ENCODE measurements around the gene ZNF335. TPM values are rescaled to one million over a fixed set of nuclear protein-coding genes. Genes with fewer than 3 reads are reported as not detected.
A peak's percentile ranks its signal among the peaks of the same experiment; 100 is the strongest.

Gene ZNF335
- total RNA-seq, 1 donor from 2014 or later: 6.3 TPM

DNA sequence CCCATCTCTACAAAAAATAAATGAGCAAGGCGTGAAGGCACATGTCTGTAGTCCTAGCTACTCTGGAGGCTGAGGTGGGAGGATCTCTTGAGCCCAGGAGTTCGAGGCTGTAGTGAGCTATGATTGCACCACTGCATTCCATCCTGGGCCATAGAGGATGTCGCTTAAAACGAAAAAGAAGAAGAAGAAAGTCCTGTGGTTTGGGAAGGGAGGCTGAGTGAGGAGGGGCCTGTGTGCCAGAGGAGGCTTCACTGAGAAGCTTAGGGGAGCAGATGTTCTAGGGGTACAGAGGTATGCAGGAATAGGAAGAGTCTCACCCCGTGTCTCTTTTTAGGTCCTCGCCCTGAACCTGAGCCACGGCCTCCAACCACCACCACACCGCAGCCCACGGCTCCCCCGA lies 40.9 kb upstream of the ZNF335 start:
- no peak overlapping the region for H3K27ac ChIP-seq (ENCODE audit: low read depth, low read length)
- peaks cover 0 to 16% (median 7%) of the 10 kb centered on the region in 3 donors for H3K4me1 ChIP-seq (ENCODE audit: control insufficient read depth in 3 of 3, insufficient read depth in 3 of 3, low read length in 3 of 3)
- H3K27me3 ChIP-seq (ENCODE audit: control insufficient read depth in 3 of 3, insufficient read depth in 3 of 3, low read length in 3 of 3): peaks cover 70 to 84% (median 84%) of the 10 kb centered on the region in 3 donors
- no peaks in the 10 kb centered on the region for H3K36me3 ChIP-seq (ENCODE audit: control insufficient read depth in 3 of 3, insufficient read depth in 3 of 3, low read length in 3 of 3)
- no peaks in the 10 kb centered on the region for H3K9me3 ChIP-seq (ENCODE audit: control insufficient read depth in 3 of 3, low read length in 3 of 3)
- no peak overlapping the region for H3K4me3 ChIP-seq (ENCODE audit: low read length in 3 of 3)
- H3K9ac ChIP-seq (ENCODE audit: low read depth in 1 of 3, low read length in 3 of 3): no peak overlapping the region

DNA sequence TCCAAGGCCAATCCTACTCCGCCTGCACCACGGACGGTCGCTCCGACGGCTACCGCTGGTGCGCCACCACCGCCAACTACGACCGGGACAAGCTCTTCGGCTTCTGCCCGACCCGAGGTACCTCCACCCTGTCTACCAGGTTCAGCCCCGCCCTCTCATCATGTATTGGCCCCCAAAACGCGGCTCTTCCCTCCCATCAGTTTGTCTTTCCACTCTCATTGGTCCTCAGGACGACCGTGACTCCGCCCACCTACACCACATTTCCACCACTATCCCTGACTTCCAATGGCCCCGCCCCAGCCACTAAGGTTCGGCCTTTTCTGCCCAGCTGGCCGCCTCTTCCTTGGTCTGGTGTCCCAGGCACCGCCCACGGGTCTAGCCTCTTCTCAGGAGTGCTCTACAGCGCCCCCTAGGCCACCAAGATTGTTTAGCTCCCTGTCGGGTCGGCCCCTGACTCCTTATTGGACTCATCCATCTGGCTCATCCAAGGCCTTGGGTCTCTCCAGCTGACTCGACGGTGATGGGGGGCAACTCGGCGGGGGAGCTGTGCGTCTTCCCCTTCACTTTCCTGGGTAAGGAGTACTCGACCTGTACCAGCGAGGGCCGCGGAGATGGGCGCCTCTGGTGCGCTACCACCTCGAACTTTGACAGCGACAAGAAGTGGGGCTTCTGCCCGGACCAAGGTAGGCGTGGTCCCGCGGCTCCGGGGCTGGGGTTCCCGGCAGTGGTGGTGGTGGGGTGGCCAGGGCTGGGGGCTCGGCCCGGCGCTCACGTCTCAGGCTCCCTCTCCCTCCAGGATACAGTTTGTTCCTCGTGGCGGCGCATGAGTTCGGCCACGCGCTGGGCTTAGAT lies 39.9 kb upstream of the ZNF335 start:
- Histone ChIP-seq H3K4me1 (ENCODE audit: control insufficient read depth in 3 of 3, insufficient read depth in 3 of 3, low read length in 3 of 3) (peaks cover 0 to 16% (median 7%) of the 10 kb centered on the region in 3 donors), H3K36me3 (ENCODE audit: control insufficient read depth in 3 of 3, insufficient read depth in 3 of 3, low read length in 3 of 3) (no peaks in the 10 kb centered on the region), H3K27me3 (ENCODE audit: control insufficient read depth in 3 of 3, insufficient read depth in 3 of 3, low read length in 3 of 3) (peaks cover 76 to 86% (median 82%) of the 10 kb centered on the region in 3 donors), H3K9ac (ENCODE audit: low read depth in 1 of 3, low read length in 3 of 3) (no peak overlapping the region), H3K9me3 (ENCODE audit: control insufficient read depth in 3 of 3, low read length in 3 of 3) (no peaks in the 10 kb centered on the region), H3K4me3 (ENCODE audit: low read length in 3 of 3) (peak overlapping the region in 1 of 3 donors; percentile 6), H3K27ac (ENCODE audit: low read depth, low read length) (no peak overlapping the region)

DNA sequence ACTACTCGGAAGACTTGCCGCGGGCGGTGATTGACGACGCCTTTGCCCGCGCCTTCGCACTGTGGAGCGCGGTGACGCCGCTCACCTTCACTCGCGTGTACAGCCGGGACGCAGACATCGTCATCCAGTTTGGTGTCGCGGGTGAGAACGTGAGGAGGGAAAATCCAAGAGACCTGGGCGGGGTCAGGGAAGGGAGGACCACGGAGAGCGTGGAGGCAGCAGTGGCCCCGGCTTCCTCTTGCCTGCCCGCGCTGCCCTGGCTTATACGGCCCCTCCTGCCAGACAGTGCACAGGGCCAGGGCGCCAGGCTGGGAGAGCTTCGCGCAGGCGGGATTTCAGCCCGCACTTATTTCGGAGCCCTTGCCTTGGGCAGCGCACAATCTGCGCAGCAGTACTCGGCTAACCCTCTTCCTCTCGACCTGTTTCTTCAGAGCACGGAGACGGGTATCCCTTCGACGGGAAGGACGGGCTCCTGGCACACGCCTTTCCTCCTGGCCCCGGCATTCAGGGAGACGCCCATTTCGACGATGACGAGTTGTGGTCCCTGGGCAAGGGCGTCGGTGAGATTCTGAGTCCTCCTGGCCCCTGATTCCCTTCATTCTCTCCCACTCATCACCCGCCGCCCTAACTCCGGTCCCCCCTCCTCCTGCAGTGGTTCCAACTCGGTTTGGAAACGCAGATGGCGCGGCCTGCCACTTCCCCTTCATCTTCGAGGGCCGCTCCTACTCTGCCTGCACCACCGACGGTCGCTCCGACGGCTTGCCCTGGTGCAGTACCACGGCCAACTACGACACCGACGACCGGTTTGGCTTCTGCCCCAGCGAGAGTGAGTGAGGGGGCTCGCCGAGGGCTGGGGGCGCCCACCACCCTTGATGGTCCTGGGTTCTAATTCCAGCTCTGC lies 38.7 kb upstream of the ZNF335 start:
- no peak overlapping the region for H3K27ac ChIP-seq (ENCODE audit: low read depth, low read length)
- peaks cover 0 to 16% (median 7%) of the 10 kb centered on the region in 3 donors for H3K4me1 ChIP-seq (ENCODE audit: control insufficient read depth in 3 of 3, insufficient read depth in 3 of 3, low read length in 3 of 3)
- H3K9me3 ChIP-seq (ENCODE audit: control insufficient read depth in 3 of 3, low read length in 3 of 3): no peaks in the 10 kb centered on the region
- H3K4me3 ChIP-seq (ENCODE audit: low read length in 3 of 3): peak overlapping the region in 1 of 3 donors; percentile 9
- H3K36me3 ChIP-seq (ENCODE audit: control insufficient read depth in 3 of 3, insufficient read depth in 3 of 3, low read length in 3 of 3): no peaks in the 10 kb centered on the region
- peaks cover 74 to 90% (median 79%) of the 10 kb centered on the region in 3 donors for H3K27me3 ChIP-seq (ENCODE audit: control insufficient read depth in 3 of 3, insufficient read depth in 3 of 3, low read length in 3 of 3)
- no peak overlapping the region for H3K9ac ChIP-seq (ENCODE audit: low read depth in 1 of 3, low read length in 3 of 3)

DNA sequence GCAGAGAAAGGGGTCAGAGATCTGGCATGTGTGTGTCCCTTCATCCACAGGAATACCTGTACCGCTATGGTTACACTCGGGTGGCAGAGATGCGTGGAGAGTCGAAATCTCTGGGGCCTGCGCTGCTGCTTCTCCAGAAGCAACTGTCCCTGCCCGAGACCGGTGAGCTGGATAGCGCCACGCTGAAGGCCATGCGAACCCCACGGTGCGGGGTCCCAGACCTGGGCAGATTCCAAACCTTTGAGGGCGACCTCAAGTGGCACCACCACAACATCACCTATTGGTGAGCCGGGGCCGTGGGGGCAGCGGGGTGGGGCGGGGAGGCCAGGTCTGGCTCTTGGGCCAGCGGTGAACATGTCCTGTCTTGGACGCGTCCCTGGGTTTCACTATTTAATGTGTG lies 37.8 kb upstream of the ZNF335 start:
- no peak overlapping the region for H3K9ac ChIP-seq (ENCODE audit: low read depth in 1 of 3, low read length in 3 of 3)
- H3K36me3 ChIP-seq (ENCODE audit: control insufficient read depth in 3 of 3, insufficient read depth in 3 of 3, low read length in 3 of 3): no peaks in the 10 kb centered on the region
- H3K27me3 ChIP-seq (ENCODE audit: control insufficient read depth in 3 of 3, insufficient read depth in 3 of 3, low read length in 3 of 3): peaks cover 74 to 95% (median 80%) of the 10 kb centered on the region in 3 donors
- H3K4me3 ChIP-seq (ENCODE audit: low read length in 3 of 3): no peak overlapping the region
- no peaks in the 10 kb centered on the region for H3K9me3 ChIP-seq (ENCODE audit: control insufficient read depth in 3 of 3, low read length in 3 of 3)
- no peak overlapping the region for H3K27ac ChIP-seq (ENCODE audit: low read depth, low read length)
- H3K4me1 ChIP-seq (ENCODE audit: control insufficient read depth in 3 of 3, insufficient read depth in 3 of 3, low read length in 3 of 3): peaks cover 0 to 16% (median 7%) of the 10 kb centered on the region in 3 donors

DNA sequence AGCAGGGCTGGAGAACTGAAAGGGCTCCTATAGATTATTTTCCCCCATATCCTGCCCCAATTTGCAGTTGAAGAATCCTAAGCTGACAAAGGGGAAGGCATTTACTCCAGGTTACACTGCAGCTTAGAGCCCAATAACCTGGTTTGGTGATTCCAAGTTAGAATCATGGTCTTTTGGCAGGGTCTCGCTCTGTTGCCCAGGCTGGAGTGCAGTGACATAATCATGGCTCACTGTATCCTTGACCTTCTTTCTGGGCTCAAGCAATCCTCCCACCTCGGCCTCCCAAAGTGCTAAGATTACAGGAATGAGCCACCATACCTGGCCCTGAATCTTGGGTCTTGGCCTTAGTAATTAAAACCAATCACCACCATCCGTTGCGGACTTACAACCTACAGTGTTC lies 35.7 kb upstream of the ZNF335 start:
- no peak overlapping the region for H3K4me3 ChIP-seq (ENCODE audit: low read length in 3 of 3)
- H3K9me3 ChIP-seq (ENCODE audit: control insufficient read depth in 3 of 3, low read length in 3 of 3): no peaks in the 10 kb centered on the region
- peaks cover 0 to 13% (median 7%) of the 10 kb centered on the region in 3 donors for H3K4me1 ChIP-seq (ENCODE audit: control insufficient read depth in 3 of 3, insufficient read depth in 3 of 3, low read length in 3 of 3)
- H3K27me3 ChIP-seq (ENCODE audit: control insufficient read depth in 3 of 3, insufficient read depth in 3 of 3, low read length in 3 of 3): peaks cover 57 to 86% (median 63%) of the 10 kb centered on the region in 3 donors
- no peaks in the 10 kb centered on the region for H3K36me3 ChIP-seq (ENCODE audit: control insufficient read depth in 3 of 3, insufficient read depth in 3 of 3, low read length in 3 of 3)
- no peak overlapping the region for H3K27ac ChIP-seq (ENCODE audit: low read depth, low read length)
- H3K9ac ChIP-seq (ENCODE audit: low read depth in 1 of 3, low read length in 3 of 3): no peak overlapping the region

- no peak overlapping the region for H3K27ac ChIP-seq (ENCODE audit: low read depth, low read length)
- H3K36me3 ChIP-seq (ENCODE audit: control insufficient read depth in 3 of 3, insufficient read depth in 3 of 3, low read length in 3 of 3): no peaks in the 10 kb centered on the region
- peaks cover 51 to 79% (median 58%) of the 10 kb centered on the region in 3 donors for H3K27me3 ChIP-seq (ENCODE audit: control insufficient read depth in 3 of 3, insufficient read depth in 3 of 3, low read length in 3 of 3)
- no peak overlapping the region for H3K9ac ChIP-seq (ENCODE audit: low read depth in 1 of 3, low read length in 3 of 3)
- no peaks in the 10 kb centered on the region for H3K9me3 ChIP-seq (ENCODE audit: control insufficient read depth in 3 of 3, low read length in 3 of 3)
- H3K4me3 ChIP-seq (ENCODE audit: low read length in 3 of 3): no peak overlapping the region
- peaks cover 0 to 13% (median 7%) of the 10 kb centered on the region in 3 donors for H3K4me1 ChIP-seq (ENCODE audit: control insufficient read depth in 3 of 3, insufficient read depth in 3 of 3, low read length in 3 of 3)
Observed at GRCh38 chr20:46006964-46007363, 35.0 kb upstream of the ZNF335 start.

DNA sequence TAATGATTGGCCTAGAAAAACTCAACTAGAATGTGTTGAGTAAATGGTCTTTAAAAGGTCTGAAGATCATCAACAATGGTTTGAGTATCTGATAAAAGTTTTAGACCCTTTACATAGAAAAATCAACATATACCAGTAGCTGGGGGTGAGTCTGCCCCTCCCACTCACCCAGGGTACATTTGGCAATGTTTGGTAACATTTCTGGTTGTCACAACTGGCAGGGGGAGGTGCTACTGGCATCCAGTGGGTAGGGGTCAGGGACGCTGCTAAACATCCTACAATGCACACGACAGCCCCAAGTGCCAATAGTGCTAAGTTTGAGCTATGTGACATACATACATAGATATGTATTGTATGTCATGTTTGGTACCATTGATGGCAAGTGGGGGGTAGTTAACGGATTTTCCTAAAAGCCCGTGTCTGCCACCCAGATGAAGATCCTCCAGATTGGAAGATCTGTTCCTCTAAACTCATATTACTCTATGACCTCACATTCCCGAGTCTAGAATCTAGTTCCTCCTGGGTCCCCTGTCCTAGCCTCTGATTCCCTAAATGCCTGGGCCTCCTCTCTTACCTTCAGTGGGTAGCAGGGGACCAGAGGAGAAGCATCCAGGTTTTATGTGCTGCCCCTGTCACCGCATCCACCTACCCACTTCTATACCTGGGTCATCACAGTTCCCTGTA lies 34.2 kb upstream of the ZNF335 start:
- Histone ChIP-seq H3K4me1 (ENCODE audit: control insufficient read depth in 3 of 3, insufficient read depth in 3 of 3, low read length in 3 of 3) (peaks cover 0 to 10% (median 7%) of the 10 kb centered on the region in 3 donors), H3K27ac (ENCODE audit: low read depth, low read length) (no peak overlapping the region), H3K36me3 (ENCODE audit: control insufficient read depth in 3 of 3, insufficient read depth in 3 of 3, low read length in 3 of 3) (no peaks in the 10 kb centered on the region), H3K4me3 (ENCODE audit: low read length in 3 of 3) (no peak overlapping the region), H3K27me3 (ENCODE audit: control insufficient read depth in 3 of 3, insufficient read depth in 3 of 3, low read length in 3 of 3) (peaks cover 45 to 74% (median 51%) of the 10 kb centered on the region in 3 donors), H3K9me3 (ENCODE audit: control insufficient read depth in 3 of 3, low read length in 3 of 3) (no peaks in the 10 kb centered on the region), H3K9ac (ENCODE audit: low read depth in 1 of 3, low read length in 3 of 3) (no peak overlapping the region)

DNA sequence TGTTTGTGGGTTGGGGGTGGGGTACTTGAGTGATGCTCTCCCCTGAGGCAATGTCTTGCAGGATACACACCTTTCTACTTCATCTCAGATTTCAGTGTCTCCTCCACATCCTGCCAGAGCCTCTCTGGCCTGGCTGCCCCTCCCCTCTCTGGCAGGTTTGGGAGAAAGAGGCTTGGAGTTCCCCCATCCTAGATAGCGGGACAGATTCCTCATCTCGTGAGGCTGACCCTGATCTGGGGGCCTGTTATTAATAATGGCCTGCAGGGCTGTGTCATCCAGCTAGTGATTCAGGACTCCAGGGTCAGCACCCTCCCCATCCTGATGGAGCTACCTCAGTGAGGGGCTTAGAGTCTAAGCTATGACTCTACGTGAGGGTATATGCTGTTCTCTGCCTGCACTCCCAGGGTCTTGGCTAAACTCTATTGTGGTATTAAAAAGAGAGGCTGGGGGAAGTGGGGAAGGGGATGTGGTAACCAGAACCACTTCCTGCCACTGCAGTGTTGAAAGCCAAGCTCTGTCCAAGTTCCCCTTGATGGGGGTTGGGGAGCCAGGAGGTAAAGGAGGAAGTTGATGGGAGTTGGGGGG lies 33.0 kb upstream of the ZNF335 start:
- no peak overlapping the region for H3K9ac ChIP-seq (ENCODE audit: low read depth in 1 of 3, low read length in 3 of 3)
- H3K36me3 ChIP-seq (ENCODE audit: control insufficient read depth in 3 of 3, insufficient read depth in 3 of 3, low read length in 3 of 3): no peaks in the 10 kb centered on the region
- peaks cover 41 to 66% (median 43%) of the 10 kb centered on the region in 3 donors for H3K27me3 ChIP-seq (ENCODE audit: control insufficient read depth in 3 of 3, insufficient read depth in 3 of 3, low read length in 3 of 3)
- peaks cover 0 to 6% (median 4%) of the 10 kb centered on the region in 3 donors for H3K4me1 ChIP-seq (ENCODE audit: control insufficient read depth in 3 of 3, insufficient read depth in 3 of 3, low read length in 3 of 3)
- H3K9me3 ChIP-seq (ENCODE audit: control insufficient read depth in 3 of 3, low read length in 3 of 3): no peaks in the 10 kb centered on the region
- no peak overlapping the region for H3K4me3 ChIP-seq (ENCODE audit: low read length in 3 of 3)
- H3K27ac ChIP-seq (ENCODE audit: low read depth, low read length): peak overlapping the region; percentile 25

DNA sequence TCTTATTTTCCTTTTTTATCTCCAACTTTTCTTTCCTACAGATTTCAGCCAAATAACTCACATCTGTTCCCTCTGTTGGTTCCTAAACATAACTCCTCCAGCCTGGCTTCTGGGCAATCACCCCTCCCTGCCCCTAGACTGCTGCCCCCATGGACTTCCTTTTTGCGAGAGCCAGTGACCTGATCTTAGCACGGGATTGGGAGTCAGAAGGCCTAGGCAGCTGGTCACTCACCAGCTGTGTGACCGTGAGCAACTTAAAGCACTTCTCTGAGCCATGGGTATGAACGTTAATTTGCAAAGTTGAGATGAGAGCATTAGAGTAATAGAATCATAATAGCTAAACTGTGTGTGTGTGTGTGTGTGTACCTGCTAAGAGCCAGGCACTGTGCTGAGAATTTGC lies 32.2 kb upstream of the ZNF335 start:
- Histone ChIP-seq H3K36me3 (ENCODE audit: control insufficient read depth in 3 of 3, insufficient read depth in 3 of 3, low read length in 3 of 3) (no peaks in the 10 kb centered on the region), H3K9ac (ENCODE audit: low read depth in 1 of 3, low read length in 3 of 3) (no peak overlapping the region), H3K9me3 (ENCODE audit: control insufficient read depth in 3 of 3, low read length in 3 of 3) (no peaks in the 10 kb centered on the region), H3K4me3 (ENCODE audit: low read length in 3 of 3) (no peak overlapping the region), H3K4me1 (ENCODE audit: control insufficient read depth in 3 of 3, insufficient read depth in 3 of 3, low read length in 3 of 3) (peaks cover 0 to 6% (median 4%) of the 10 kb centered on the region in 3 donors), H3K27ac (ENCODE audit: low read depth, low read length) (no peak overlapping the region), H3K27me3 (ENCODE audit: control insufficient read depth in 3 of 3, insufficient read depth in 3 of 3, low read length in 3 of 3) (peaks cover 34 to 67% (median 40%) of the 10 kb centered on the region in 3 donors)
